Stimulated activated naive CD8-positive, alpha-beta T cell treated with anti-CD3 and anti-CD28 coated beads, Interleukin-15, amount 100 ng/mL, for 72 hours (primary cell): ENCODE data around the gene USH1C.

Experiments
- ATAC-seq: fragments of 150-1000 bp; cut with Tn5 transposase; 2 replicates; pipeline ENCODE4 v1.10.0; 2021; ENCODE audit warnings: mild to moderate bottlenecking, moderate library complexity
- DNase-seq, 2 donors: peaks; one replicate each; pipeline ENCODE4 v3.0.0; 2021 to 2022
- H3K27ac Mint-ChIP-seq, 2 donors: one replicate each; pipeline ENCODE4 v1.8.0; 2022; ENCODE audit warnings: mild to moderate bottlenecking in 2 of 2, mixed read lengths in 2 of 2, moderate library complexity in 2 of 2
- H3K27me3 Mint-ChIP-seq: one replicate; pipeline ENCODE4 v1.8.0; 2022; ENCODE audit warnings: mixed read lengths
- H3K4me1 Mint-ChIP-seq: one replicate; pipeline ENCODE4 v1.8.0; 2022; ENCODE audit warnings: mild to moderate bottlenecking, mixed read lengths
- H3K4me3 Mint-ChIP-seq, 2 donors: one replicate each; pipeline ENCODE4 v1.8.0; 2022; ENCODE audit warnings: mild to moderate bottlenecking in 2 of 2, mixed read lengths in 2 of 2, moderate library complexity in 1 of 2
- H3K9me3 Mint-ChIP-seq, 2 donors: one replicate each; pipeline ENCODE4 v1.8.0; 2022; ENCODE audit warnings: mixed read lengths in 2 of 2

USH1C gene

GRCh38 chr11:17511571-17511970, 32.6 kb downstream of the USH1C start:
- no peaks in the 10 kb centered on the region for H3K4me1 Mint-ChIP-seq
- no peak for DNase-seq
- H3K9me3 Mint-ChIP-seq: no peaks in the 10 kb centered on the region
- no peak overlapping the region for H3K27ac Mint-ChIP-seq
- H3K27me3 Mint-ChIP-seq: peaks cover 33% of the 10 kb centered on the region
- no peak for ATAC-seq
- no peak overlapping the region for H3K4me3 Mint-ChIP-seq

DNA sequence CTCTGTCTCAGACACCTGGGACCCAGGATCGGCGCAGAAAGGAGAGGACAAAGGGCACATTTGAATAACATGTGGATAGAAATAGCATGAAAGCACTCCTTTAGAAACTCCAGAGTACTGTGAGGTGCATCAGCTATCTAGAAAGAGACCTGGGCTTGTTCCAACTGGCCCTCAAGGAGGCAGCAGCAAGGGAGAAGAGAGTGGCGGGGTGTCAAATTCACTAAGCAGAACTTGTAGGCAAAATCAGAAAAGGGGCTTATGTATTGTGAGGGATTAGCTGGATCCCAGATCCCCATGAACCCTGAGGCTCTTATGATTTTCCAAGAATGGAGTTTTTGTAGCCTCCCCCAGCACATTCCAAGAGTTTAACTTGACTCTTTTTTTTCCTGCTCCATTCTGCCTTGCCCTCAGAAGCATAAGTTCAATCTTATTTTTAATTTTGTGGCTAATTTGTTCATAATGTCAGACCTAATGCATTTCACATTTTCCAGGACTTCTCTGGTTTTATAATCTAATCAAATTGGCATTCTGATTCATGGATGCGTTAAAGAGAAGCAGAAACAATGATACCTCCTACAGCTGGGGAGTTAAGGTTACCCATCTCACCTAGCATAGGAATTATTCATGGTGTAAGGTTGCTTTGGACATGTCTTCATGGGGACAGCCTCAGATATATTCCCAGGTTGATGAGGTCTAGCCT, 33.6 kb downstream of the USH1C start:
- Mint-ChIP-seq H3K4me1 (no peaks in the 10 kb centered on the region), H3K27ac (peak overlapping the region in 1 of 2 donors; percentile 35), H3K4me3 (no peak overlapping the region), H3K9me3 (no peaks in the 10 kb centered on the region), H3K27me3 (peaks cover 33% of the 10 kb centered on the region)
- no peak for DNase-seq
- no peak for ATAC-seq

- peaks cover 39% of the 10 kb centered on the region for H3K27me3 Mint-ChIP-seq
- DNase-seq (no peak), ATAC-seq (no peak)
- H3K4me3 Mint-ChIP-seq: no peak overlapping the region
- no peak overlapping the region for H3K27ac Mint-ChIP-seq
- H3K9me3 Mint-ChIP-seq: no peaks in the 10 kb centered on the region
- H3K4me1 Mint-ChIP-seq: no peaks in the 10 kb centered on the region
Measured at GRCh38 chr11:17508791-17509190, 35.4 kb downstream of the USH1C start.

DNA sequence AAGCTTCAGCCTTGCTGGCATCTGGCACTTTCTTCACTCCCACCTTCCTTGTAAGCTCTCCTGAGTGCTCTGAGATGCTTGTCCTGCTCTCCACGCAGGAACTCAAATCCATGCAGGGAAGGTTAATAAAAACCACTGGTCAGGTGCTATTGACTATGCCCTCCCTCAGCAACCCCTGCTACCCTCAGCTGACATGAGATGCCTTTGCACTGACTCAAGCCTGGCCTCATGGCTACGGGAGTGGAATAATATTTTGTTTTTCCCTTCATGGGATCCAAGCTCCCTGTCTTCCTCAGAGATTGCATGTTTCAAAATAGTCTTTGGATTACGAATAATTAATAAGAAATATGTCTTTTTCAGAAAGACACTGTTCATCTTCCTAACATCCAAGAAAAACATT, 35.9 kb downstream of the USH1C start:
- Mint-ChIP-seq H3K27ac (no peak overlapping the region), H3K27me3 (peaks cover 36% of the 10 kb centered on the region), H3K4me3 (no peak overlapping the region), H3K9me3 (no peaks in the 10 kb centered on the region), H3K4me1 (no peaks in the 10 kb centered on the region)
- ATAC-seq: no peak
- DNase-seq: no peak

GRCh38 chr11:17507773-17508172, 36.4 kb downstream of the USH1C start:
- H3K27ac Mint-ChIP-seq: no peak overlapping the region
- no peak for ATAC-seq
- no peaks in the 10 kb centered on the region for H3K9me3 Mint-ChIP-seq
- peaks cover 30% of the 10 kb centered on the region for H3K27me3 Mint-ChIP-seq
- H3K4me1 Mint-ChIP-seq: no peaks in the 10 kb centered on the region
- no peak for DNase-seq
- H3K4me3 Mint-ChIP-seq: no peak overlapping the region

DNA sequence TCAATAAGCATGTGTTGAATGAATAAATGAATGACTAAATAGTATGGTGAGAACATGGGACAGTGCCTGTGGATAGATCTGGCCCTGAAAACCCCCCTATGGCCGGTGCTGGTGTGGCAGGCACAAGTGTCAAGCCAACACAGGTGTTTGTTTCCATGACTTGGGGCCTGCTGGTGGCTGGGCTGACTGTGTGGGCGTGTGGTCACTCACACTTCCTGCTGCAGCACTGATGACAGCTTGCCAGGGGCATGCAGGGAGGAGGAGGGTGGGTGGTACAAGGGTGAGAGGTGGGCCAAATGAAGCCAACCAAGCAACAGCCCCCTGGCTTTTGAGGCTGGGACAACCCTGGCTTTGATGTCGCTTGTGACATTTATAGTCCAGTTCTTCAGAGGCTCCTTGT, 37.3 kb downstream of the USH1C start:
- DNase-seq (no peak), ATAC-seq (peak; percentile 22)
- Mint-ChIP-seq H3K9me3 (no peaks in the 10 kb centered on the region), H3K4me1 (no peaks in the 10 kb centered on the region), H3K4me3 (no peak overlapping the region), H3K27me3 (peaks cover 26% of the 10 kb centered on the region), H3K27ac (no peak overlapping the region)

GRCh38 chr11:17506314-17506713, 37.9 kb downstream of the USH1C start:
- no peaks in the 10 kb centered on the region for H3K4me1 Mint-ChIP-seq
- DNase-seq (no peak), ATAC-seq (no peak)

GRCh38 chr11:17505146-17505545, 39.1 kb downstream of the USH1C start:
- ATAC-seq (no peak), DNase-seq (no peak)
- Mint-ChIP-seq H3K27ac (peak overlapping the region in 1 of 2 donors; percentile 82), H3K27me3 (peaks cover 19% of the 10 kb centered on the region), H3K4me1 (no peaks in the 10 kb centered on the region), H3K9me3 (no peaks in the 10 kb centered on the region), H3K4me3 (no peak overlapping the region)

More at GRCh38 chr11:17506314-17506713, 37.9 kb downstream of the USH1C start:
- H3K4me3 Mint-ChIP-seq: no peak overlapping the region
- no peaks in the 10 kb centered on the region for H3K9me3 Mint-ChIP-seq
- H3K27ac Mint-ChIP-seq: no peak overlapping the region
- peaks cover 26% of the 10 kb centered on the region for H3K27me3 Mint-ChIP-seq

- Mint-ChIP-seq H3K9me3 (no peaks in the 10 kb centered on the region), H3K4me1 (no peaks in the 10 kb centered on the region), H3K27me3 (peaks cover 18% of the 10 kb centered on the region), H3K27ac (peak overlapping the region in 1 of 2 donors; percentile 82), H3K4me3 (no peak overlapping the region)
- DNase-seq: peak; percentile 76 to 79
- peak; percentile 74 for ATAC-seq
Measured at GRCh38 chr11:17504330-17505107, 39.7 kb downstream of the USH1C start.

DNA sequence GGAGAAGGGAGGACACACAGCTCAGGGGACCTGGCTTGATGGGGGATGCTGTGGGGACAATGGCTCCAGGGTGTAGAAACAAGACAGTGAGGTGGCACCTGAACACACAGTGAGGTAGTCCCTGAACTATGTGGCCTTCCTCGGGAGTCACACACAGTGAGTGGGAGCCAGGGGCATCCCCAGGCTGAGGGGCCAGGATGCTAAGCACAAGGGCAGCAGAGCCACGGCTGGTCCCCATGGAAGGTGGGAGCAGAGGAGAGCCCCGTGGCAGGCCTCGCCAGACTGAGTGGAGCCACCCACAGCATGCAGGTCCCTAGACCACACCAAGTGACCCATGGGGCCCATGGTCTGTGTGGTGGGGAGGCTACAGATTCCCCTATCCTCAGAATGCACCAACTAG, 41.6 kb downstream of the USH1C start:
- ATAC-seq (no peak), DNase-seq (no peak)
- peaks cover 6% of the 10 kb centered on the region for H3K27me3 Mint-ChIP-seq
- no peak overlapping the region for H3K27ac Mint-ChIP-seq
- H3K9me3 Mint-ChIP-seq: no peaks in the 10 kb centered on the region
- H3K4me3 Mint-ChIP-seq: no peak overlapping the region
- no peaks in the 10 kb centered on the region for H3K4me1 Mint-ChIP-seq

DNA sequence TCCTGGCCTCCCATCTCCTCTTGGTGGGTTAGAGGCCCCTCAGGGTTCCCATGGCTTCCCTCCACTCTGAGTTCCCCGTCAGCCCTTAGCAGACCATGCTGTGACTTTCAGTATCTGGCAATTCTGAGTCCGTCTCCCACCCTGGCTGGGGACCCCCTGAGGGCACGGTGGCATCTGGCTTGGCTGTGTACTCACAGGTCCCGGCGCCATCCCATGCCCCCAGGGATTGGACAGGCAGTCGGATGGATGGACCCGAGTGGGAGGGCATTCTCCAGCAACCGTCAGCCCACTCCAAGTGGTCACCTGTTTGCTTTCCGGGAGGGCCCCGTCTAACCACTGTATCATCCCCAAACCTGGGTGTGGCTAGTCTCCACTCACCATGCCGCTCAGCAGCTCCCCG, 43.5 kb downstream of the USH1C start:
- no peak overlapping the region for H3K4me3 Mint-ChIP-seq
- H3K27me3 Mint-ChIP-seq: peaks cover 6% of the 10 kb centered on the region
- no peak for DNase-seq
- ATAC-seq: no peak
- H3K9me3 Mint-ChIP-seq: no peaks in the 10 kb centered on the region
- H3K27ac Mint-ChIP-seq: no peak overlapping the region
- no peaks in the 10 kb centered on the region for H3K4me1 Mint-ChIP-seq

DNA sequence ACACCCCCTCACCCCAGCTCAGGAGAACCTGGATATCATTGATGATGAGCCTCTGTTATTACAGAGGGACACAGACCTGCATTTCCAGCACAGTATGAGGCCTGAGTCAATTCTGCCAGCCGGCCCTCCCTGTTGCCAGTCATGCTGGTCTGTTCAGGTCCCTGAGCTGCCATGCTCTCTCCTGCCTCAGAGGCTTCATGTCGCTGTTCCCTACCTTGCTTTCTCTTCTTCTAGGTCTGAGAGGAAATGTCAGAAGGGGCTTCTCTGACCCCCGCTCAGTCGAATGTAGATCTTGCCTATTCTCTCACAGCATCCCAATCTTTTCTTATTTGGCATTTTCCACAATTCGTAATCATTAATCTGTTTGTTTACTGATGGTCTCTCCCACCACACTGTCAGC, 45.7 kb downstream of the USH1C start:
- no peaks in the 10 kb centered on the region for H3K9me3 Mint-ChIP-seq
- H3K27me3 Mint-ChIP-seq: no peaks in the 10 kb centered on the region
- no peak overlapping the region for H3K27ac Mint-ChIP-seq
- ATAC-seq (no peak), DNase-seq (no peak)
- no peaks in the 10 kb centered on the region for H3K4me1 Mint-ChIP-seq
- no peak overlapping the region for H3K4me3 Mint-ChIP-seq

- Mint-ChIP-seq H3K4me1 (no peaks in the 10 kb centered on the region), H3K27me3 (no peaks in the 10 kb centered on the region), H3K4me3 (no peak overlapping the region), H3K9me3 (no peaks in the 10 kb centered on the region), H3K27ac (no peak overlapping the region)
- ATAC-seq: no peak
- DNase-seq: no peak
Measured at GRCh38 chr11:17498058-17498457, 46.2 kb downstream of the USH1C start.

DNA sequence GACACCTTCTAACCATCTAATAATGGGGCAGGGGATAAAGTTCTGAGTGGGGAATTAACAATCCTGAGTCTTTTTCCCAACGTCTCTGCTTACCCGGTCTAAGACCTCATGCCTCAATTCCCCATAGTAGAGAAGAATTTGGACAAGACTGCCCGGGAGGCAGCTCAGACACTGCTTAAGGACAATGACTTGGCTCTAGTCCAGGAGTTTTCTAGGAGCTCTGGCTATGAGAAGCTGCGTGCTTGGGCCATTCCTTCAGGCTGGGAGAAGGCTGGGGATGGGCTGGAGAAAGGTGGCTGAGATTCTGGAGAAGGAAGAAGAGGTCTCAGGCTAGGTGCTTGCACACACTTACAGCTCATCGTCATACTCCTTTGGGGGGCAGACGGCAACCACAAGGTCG, 47.8 kb downstream of the USH1C start:
- no peak for ATAC-seq
- no peak for DNase-seq
- Mint-ChIP-seq H3K27ac (no peak overlapping the region), H3K9me3 (no peaks in the 10 kb centered on the region), H3K4me1 (no peaks in the 10 kb centered on the region), H3K4me3 (no peak overlapping the region), H3K27me3 (no peaks in the 10 kb centered on the region)

DNA sequence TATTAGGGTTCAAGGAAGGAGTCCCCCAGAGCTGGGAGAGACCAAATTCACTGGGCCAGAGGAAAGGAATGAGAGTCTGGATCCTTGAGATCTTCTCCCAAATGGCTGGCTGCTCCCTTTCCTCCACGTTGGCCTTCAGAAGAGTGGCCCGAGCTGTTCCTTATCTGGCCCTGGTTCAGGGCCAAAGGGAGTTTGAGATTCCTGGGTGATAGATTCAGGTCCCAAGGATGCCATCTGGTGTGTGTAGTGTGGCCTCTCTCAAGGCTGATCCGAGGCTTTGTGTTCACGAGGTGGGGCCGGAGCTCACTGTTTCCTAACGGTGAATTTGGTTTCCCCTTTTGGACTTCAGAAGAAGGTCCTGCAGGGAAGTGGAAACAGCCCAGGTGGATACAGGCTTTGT, 50.2 kb downstream of the USH1C start:
- H3K4me1 Mint-ChIP-seq: no peaks in the 10 kb centered on the region
- DNase-seq (no peak), ATAC-seq (no peak)
- no peak overlapping the region for H3K4me3 Mint-ChIP-seq
- H3K9me3 Mint-ChIP-seq: no peaks in the 10 kb centered on the region
- no peaks in the 10 kb centered on the region for H3K27me3 Mint-ChIP-seq
- no peak overlapping the region for H3K27ac Mint-ChIP-seq

GRCh38 chr11:17490938-17491337, 53.3 kb downstream of the USH1C start:
- DNase-seq: no peak
- Mint-ChIP-seq H3K9me3 (no peaks in the 10 kb centered on the region), H3K4me3 (no peak overlapping the region), H3K27me3 (peaks cover 7% of the 10 kb centered on the region), H3K4me1 (no peaks in the 10 kb centered on the region), H3K27ac (peak overlapping the region in 1 of 2 donors; percentile 51)
- no peak for ATAC-seq
